HEK293 (cell line): Measurements from ENCODE around the gene MPDU1.

Experiments used
- BCL11A ChIP-seq: fragments of 450-650 bp; formaldehyde crosslinking; IDR thresholded peaks from 2 replicates; pipeline ENCODE4 v1.5.1; 2016; ENCODE audit warnings: low read depth, missing biosample characterization, missing genetic modification characterization
- TCF7L2 ChIP-seq: IDR thresholded peaks from 2 replicates; pipeline ENCODE4 v1.6.1; 2011; ENCODE audit warnings: low read depth, mild to moderate bottlenecking, inconsistent platforms, low read length, moderate library complexity, borderline replicate concordance
- ZBTB8A ChIP-seq: fragments of 450-650 bp; formaldehyde crosslinking; IDR thresholded peaks from 2 replicates; pipeline ENCODE4 v1.5.1; 2016; ENCODE audit warnings: missing biosample characterization, missing genetic modification characterization
- ZNF138 ChIP-seq: fragments of 450-650 bp; formaldehyde crosslinking; IDR thresholded peaks from 2 replicates; pipeline ENCODE4 v1.5.1; 2016; ENCODE audit warnings: missing biosample characterization, missing genetic modification characterization, borderline replicate concordance
- ZNF510 ChIP-seq: fragments of 450-650 bp; formaldehyde crosslinking; IDR thresholded peaks from 2 replicates; pipeline ENCODE4 v1.5.1; 2018; ENCODE audit warnings: mild to moderate bottlenecking, missing genetic modification characterization, missing biosample characterization; ENCODE audit not compliant: insufficient replicate concordance
- TF ChIP-seq, protein P1 (sequence below): fragments of 450-650 bp; formaldehyde crosslinking; IDR thresholded peaks from 2 replicates; pipeline ENCODE4 v1.5.1; 2016; ENCODE audit warnings: missing biosample characterization, missing genetic modification characterization, borderline replicate concordance
- TF ChIP-seq, protein P2 (sequence below): fragments of 450-650 bp; formaldehyde crosslinking; IDR thresholded peaks from 2 replicates; pipeline ENCODE4 v1.5.1; 2016; ENCODE audit warnings: missing biosample characterization, missing genetic modification characterization

DNA sequence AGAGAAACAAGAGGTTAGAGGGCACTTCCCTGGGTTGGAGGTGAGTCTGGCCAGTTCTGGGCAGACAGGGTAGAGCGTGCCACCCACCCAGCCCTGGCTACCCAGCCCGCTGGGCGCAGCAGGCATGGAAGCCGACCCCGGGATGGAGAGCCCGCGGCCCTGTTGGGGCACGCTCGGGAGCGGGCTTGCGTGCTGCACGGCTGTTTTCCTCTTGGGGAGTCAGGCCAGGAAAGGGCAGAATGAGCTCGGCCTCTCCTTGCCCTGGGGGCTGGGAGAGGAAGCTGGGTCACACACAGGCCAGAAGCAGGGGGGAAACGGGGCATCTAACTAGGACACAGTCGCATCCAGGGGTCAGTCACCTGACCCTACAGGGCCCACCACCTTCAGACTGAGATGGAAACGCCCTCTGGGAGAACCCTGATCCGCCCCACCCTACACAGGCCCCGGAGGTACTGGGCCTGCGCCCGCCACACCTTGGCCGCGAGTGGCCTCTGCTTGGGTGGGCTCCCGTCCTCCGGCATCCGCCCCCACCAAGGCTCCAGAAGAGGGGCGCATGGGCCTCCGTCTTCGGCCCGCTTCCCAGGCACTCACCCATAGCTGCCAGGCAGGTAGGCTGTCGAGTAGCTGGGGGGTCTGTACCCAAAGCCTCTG is 5.0 kb downstream of the MPDU1 start:
- TF ChIP-seq, protein P1, sequence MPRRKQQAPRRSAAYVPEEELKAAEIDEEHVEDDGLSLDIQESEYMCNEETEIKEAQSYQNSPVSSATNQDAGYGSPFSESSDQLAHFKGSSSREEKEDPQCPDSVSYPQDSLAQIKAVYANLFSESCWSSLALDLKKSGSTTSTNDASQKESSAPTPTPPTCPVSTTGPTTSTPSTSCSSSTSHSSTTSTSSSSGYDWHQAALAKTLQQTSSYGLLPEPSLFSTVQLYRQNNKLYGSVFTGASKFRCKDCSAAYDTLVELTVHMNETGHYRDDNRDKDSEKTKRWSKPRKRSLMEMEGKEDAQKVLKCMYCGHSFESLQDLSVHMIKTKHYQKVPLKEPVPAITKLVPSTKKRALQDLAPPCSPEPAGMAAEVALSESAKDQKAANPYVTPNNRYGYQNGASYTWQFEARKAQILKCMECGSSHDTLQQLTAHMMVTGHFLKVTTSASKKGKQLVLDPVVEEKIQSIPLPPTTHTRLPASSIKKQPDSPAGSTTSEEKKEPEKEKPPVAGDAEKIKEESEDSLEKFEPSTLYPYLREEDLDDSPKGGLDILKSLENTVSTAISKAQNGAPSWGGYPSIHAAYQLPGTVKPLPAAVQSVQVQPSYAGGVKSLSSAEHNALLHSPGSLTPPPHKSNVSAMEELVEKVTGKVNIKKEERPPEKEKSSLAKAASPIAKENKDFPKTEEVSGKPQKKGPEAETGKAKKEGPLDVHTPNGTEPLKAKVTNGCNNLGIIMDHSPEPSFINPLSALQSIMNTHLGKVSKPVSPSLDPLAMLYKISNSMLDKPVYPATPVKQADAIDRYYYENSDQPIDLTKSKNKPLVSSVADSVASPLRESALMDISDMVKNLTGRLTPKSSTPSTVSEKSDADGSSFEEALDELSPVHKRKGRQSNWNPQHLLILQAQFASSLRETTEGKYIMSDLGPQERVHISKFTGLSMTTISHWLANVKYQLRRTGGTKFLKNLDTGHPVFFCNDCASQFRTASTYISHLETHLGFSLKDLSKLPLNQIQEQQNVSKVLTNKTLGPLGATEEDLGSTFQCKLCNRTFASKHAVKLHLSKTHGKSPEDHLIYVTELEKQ (tag by site-specific recombination): no peak
- TF ChIP-seq ZNF138 (tag by site-specific recombination) (no peak), BCL11A (tag by site-specific recombination) (no peak), ZBTB8A (no peak), TCF7L2 (no peak), ZNF510 (tag by site-specific recombination) (no peak)
- TF ChIP-seq, protein P2, sequence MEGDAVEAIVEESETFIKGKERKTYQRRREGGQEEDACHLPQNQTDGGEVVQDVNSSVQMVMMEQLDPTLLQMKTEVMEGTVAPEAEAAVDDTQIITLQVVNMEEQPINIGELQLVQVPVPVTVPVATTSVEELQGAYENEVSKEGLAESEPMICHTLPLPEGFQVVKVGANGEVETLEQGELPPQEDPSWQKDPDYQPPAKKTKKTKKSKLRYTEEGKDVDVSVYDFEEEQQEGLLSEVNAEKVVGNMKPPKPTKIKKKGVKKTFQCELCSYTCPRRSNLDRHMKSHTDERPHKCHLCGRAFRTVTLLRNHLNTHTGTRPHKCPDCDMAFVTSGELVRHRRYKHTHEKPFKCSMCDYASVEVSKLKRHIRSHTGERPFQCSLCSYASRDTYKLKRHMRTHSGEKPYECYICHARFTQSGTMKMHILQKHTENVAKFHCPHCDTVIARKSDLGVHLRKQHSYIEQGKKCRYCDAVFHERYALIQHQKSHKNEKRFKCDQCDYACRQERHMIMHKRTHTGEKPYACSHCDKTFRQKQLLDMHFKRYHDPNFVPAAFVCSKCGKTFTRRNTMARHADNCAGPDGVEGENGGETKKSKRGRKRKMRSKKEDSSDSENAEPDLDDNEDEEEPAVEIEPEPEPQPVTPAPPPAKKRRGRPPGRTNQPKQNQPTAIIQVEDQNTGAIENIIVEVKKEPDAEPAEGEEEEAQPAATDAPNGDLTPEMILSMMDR (tag by site-specific recombination): no peak
